NCI-H1417 (cell line): Measurements from ENCODE around the gene DARS2.

ENCODE experiments used
- DNase-seq, 3 experiments: peaks; one replicate each; lab custom pipeline; 2025; lab: John Stamatoyannopoulos, UW

The DARS2 gene

DNA sequence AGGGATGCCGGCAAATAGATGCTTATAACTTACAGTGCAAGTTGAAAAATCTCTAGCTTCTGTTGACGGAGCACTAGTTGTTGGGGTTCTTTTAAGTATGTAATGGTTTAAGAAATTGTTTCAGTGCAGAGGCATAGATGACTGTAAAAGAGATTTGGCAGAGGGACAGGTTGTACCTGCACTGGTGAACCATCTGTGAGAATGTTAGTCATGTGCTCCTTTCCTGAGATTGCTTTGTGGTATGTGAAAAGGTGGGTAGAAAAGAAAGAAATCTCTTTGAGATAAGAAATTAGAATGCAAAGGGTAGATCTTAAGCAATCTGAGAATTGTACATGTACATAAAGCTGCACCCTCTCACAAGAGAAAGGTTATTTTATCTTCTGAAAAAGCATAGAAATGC lies 63.2 kb downstream of the DARS2 start:
- no peak for DNase-seq

DNA sequence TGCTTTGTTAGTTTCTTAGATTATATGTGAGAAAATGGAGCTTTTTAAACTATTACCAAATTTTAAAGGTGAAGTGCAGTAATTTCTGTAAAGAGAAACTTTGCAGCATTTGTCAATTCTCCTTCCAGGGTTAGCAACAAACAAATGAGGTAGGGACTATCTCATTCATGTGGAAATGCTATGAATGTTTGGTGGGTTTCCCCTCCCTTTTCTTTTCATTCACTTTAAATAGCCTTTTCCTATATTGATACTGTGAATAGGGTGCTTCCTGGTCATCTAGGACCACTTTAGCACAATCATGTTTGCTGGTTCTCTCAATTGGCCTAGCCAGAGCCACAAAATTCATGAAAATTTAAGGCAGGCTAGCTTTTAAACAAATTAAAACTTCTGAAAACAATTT lies 64.3 kb downstream of the DARS2 start:
- no peak for DNase-seq

- no peak for DNase-seq
These were observed 65.4 kb downstream of the DARS2 start for GRCh38 chr1:173889885-173890284.

- DNase-seq, result no peak
These were observed 69.1 kb downstream of the DARS2 start for GRCh38 chr1:173893611-173894010.

DNA sequence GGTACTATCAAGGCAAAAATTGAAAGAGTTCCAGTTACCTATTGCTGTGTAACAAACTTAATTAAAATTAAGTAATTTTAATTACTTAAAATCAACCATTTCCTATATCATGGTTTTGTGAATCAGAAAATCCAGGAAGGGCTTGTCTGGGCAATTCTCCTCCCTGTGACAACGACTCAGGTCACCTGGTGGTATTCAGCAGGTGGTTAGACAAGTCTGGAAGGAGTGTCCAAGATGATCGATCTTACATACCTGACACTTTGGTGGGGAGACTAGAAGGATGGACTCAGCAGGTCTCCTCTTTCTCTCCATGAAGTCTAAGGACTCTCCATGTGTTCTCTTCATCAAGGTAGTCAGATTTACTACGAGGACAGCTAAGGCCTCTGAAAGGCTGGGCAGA lies 69.7 kb downstream of the DARS2 start:
- DNase-seq, result no peak

- DNase-seq, result no peak
These were observed 76.0 kb downstream of the DARS2 start for GRCh38 chr1:173900427-173900826.

GRCh38 chr1:173900992-173901391 lies 76.5 kb downstream of the DARS2 start:
- DNase-seq, result no peak

- DNase-seq, result no peak
These were observed 79.5 kb downstream of the DARS2 start for GRCh38 chr1:173903827-173904531.
